HG03342 (cell line): ENCODE data around the gene ST6GALNAC2.
"Not testable (repeated sequence)": the region's sequence is repeated elsewhere in the genome, so short reads cannot be mapped to it uniquely, and the experiment has no call there.

Source experiments
- ATAC-seq: cut with Tn5 transposase; IDR thresholded peaks from one replicate; pipeline ENCODE4 v1.9.1; 2021; ENCODE audit warnings: mild to moderate bottlenecking, moderate library complexity; ENCODE audit not compliant: unreplicated experiment

ST6GALNAC2 gene

DNA sequence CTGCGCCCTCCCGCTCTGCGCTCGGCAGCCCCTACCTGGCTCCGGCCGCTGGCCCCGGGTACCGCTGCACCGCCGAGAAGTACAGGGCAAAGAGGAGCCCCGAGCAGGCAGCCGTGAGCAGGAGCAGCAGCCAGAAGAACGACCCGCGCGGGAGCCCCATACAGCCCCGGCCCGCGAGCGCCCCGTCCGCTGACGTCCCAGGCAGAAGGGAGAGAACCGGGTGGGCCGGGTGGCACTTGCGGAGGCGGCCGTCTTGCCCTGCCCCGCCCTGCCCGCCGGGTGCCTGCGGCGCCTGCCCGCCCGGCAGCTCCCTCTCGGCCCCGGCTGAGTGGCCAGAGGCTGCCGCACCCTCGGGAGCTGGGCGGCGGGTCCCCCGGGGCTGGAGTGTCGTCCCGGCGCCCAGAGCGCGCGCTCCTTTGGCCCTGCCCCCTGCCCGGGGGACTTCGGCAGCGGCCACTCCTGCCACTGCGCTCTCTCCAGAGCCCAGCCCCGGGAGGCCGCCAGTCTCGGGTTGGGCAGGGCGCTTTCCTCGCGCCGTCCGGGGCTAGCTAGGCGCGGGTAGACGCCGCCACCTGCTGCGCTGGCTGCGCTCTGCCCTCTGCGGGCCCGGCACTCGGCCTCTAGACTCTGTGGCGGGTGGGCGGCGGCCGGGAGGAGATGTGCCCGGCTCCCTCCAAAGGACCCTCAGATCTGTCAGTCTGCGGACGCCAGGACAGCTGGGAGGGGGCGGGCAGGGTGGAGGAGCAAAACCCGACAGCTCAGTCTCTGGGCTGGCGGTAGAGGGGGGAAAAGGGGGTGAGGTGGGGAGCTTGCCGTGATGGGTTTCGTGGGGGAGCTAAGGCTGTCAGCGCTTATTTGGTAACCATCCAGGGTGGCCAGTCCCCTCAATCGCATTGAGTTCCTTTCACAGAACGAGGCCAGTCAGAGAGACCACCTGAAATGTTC is at the start of gene ST6GALNAC2:
Gene ST6GALNAC2, minus strand, starts transcription at position 212 of the 945 bp plus-strand sequence. Its CDS starts 52 bp downstream, at position 160.
- ATAC-seq: no peak

GRCh38 chr17:76635039-76635438 is 49.4 kb upstream of the ST6GALNAC2 start:
- ATAC-seq: no peak

DNA sequence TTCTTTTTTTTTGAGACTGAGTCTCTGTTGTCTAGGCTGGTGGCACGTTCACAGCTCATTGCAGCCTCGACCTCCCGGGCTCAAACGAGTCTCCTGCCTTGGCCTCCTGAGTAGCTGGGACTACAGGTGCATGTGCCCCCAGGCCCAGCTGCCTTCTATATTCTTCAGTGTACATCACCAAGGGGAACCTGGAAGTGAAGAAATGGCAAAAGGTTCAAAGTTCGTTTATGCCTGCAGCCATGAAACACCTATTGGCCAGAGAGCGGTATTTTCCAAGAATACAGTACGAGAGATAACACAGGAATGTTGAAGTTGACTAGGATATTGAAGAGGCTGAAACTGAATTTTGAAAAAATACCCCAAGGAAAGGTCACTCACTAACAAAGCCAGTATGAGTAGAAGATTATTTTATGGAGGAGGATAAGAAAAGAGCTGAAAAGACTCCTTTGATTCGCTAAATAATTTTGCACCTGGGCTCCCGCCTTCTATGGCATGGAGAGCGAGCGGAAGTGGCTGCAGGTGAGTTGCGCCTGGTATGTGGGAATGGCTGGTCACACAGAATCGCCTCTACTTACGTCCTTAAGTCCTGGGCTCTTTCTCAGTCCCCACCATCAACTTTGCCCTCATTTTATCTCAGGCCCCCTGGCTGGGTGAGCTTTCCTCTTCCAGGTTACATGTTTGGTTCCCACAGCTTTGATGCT is 48.1 kb upstream of the ST6GALNAC2 start:
- no peak for ATAC-seq

DNA sequence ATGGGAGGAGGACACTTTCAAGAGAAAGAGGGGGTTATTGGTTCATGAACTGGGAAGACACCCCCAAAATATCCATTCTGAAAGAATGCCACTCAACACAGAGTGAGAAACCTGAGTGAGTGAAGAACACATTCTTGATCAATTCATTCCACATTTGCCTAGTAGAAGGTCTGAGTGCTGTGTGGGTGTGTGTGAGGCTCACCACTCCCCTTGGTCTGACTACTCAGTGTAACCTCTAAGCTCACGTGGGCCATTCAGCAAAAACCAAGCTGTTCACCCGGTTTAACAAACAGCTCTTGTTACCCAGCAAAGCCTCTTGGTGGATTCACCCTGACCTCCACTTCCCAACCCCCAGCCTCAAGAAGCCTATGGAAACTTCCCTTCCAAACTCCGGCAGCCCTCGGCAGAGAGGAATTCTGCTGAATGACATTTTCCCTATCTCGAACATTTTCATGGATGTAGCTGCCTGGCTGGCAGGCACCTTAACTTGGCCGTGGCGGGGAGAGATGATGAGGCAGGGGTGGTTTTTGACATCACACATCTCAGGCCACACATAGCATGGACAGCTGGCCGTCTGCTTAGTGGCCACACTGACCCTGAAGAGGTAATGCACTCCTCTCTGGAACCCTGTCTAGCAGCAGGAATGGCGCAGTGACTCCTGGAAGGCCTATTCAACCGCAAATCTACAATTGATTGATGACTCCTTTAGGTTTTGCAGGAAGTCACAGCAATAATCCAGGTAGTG is 46.3 kb upstream of the ST6GALNAC2 start:
- no peak for ATAC-seq

DNA sequence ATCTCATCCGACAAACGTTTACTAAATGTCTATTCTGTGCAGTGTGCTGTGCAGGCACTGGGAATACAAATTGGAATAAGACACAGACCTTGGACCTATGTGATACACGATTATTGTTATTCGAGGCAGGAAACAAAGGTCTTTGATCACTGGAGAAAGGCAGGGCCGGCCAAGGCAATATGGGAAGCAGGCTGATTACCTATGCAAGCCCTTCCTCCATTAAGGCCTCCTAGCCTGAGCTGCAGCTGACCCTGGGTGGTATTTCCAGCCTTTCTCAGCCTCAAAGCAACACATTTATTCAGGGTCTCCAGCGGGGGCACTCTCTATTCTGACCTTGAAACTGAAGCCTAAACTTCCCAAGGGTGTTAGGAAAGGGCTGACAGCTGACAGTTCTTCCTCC is 44.5 kb upstream of the ST6GALNAC2 start:
- no peak for ATAC-seq

DNA sequence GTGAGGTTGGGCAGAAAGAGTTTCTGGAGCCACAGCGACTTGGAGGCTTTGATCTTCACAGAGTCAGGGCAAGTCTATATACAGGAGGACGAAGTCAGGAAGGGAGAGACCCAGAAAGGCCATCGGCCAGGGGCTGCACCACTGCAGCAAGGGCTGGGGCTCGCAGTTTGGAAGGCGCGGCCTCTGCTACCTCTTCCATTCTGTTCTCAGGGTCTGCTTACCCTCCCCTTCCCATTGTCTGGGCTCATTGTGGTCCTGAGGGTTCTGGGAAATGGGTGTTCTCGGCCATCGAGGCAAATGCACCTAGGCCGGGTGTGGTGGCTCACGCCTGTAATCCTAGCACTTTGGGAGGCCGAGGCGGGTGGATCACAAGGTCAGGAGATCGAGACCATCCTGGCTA is 41.9 kb upstream of the ST6GALNAC2 start:
- no peak for ATAC-seq

DNA sequence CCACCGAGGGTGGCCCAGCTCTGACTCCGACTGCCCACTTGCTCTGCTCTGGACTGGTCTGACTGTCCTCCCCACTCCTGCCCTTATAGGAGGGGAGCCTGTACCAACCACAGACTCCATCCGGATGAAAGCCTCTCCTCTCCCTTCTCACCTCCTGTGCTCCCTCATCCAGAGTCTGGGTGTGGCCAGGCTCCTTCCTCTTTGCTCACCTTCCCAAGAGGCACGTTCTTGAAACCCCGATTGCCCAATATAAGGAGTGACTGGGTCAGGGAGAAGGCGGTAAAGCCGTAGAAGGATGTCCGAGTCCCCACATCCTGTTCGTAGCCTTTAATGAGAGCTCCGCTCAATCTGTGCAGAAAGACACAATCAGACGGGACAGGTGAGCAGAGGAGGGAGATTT is 40.8 kb upstream of the ST6GALNAC2 start:
- ATAC-seq: no peak

GRCh38 chr17:76625496-76625895 is 39.8 kb upstream of the ST6GALNAC2 start:
- no peak for ATAC-seq

DNA sequence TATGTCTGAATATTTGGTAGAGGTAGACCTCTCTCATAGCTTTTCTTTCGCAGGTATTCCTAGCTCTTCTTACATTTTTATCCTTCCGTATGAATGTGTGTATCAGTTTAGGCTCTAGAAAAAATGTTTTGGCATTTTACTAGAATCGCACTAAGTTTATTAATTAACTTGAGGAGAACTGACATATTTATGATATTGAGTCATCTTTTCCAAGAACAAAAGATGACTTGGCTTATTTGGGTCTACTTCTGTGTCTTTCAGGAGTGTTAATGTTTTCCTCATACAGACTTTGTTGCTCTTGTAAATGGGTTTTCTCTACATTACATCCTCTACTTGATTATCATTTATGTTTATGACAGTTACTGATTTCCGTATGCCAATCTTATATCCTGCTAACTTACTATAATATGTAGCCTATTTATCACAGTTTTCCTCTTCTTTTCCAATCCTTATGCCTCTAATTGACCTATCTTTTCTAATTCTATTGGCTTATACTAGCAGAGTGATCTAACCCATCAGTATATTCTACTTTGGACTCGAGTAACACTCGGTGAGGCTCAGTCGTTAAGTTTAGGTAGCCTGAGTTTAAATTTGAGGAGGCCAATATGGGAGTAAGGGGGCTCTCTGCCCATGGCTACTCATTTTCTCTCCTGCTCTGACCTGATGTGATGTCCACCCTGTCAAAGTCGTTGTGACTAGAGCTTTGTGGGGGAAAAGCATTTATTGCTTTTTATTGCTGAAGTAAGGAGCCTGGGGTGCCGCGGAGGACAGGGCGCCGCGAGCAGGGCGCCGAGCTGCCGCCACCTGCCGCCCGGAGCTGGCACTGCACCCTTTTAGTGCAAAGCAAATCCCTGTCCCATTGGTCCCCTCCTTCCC is 37.8 kb upstream of the ST6GALNAC2 start:
- no peak for ATAC-seq

DNA sequence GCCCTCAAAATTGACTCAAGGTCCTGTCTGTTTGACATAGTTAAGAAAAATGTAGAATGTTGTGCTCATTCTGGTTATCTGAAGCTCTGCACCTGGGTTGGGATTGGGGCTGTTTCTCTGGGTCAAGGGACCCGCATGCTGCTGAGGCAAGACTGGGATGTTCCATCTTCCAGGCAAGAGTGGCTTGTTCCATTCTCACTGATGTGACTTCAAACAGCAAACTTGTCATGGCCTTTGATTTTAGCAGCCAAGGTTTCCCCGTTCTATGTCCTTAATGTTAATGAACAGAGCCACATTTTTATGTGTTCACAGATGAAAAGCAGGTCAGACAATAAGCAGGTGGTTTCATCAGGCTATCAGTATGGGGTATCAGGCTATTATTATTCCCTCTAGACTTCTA is 32.2 kb upstream of the ST6GALNAC2 start:
- ATAC-seq: no peak

DNA sequence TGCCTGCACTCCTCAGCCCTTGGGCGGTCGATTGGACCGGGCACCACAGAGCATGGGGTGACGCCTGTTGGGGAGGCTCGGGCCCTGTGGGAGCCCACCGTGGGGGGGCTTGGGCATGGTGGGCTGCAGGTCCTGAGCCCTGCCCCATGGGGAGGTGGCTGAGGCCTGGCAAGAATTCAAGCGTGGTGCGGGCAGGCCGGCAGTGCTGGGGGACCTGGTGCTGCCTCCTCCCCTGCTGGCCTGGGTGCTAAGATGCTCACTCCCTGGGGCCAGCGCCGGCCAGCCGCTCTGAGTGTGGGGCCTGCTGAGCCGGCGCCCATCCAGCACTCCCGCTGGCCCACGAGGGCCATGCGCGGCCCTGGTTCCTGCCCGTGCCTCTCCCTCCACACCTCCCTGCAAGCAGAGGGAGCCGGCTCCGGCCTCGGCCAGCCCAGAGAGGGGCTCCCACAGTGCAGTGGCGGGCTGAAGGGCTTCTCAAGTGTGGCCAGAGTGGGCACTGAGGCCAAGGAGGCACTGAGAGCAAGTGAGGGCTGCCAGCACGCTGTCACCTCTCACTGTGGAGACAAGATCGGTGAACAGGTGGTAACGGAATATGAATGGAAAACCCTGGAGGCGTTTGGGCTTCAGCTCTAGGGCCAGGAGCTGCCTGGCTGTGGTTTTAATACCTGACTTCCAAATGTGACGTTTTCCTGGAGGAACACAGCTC is 29.4 kb upstream of the ST6GALNAC2 start:
- ATAC-seq: no peak

DNA sequence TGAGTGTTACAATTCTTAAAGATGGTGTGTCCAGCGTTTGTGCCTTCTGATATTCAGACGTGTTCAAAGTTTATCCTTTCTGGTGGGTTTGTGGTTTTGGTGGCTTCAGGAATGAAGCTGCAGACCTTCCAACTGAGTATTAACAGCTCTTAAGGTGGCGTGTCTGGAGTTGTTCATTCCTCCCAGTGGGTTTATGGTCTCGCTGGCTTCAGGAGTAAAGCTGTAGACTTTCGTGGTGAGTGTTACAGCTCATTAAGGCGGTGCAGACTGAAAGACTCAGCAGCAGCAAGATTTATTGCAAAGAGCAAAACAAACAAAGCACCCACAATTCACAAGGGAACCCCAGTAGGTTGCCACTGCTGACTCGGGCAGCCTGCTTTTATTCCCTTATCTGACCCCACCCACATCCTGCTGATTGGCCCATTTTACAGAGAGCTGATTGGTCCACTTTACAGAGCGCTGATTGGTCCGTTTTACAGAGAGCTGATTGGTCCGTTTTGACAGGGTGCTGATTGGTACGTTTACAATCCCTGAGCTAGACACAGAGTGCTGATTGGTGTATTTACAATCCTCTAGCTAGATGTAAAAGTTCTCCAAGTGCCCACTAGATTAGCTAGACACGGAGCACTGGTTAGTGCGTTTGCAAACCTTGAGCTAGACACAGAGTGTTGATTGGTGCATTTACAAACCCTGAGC is 28.6 kb upstream of the ST6GALNAC2 start:
- not testable (repeated sequence) for ATAC-seq

GRCh38 chr17:76612977-76613851 is 27.6 kb upstream of the ST6GALNAC2 start:
- no peak for ATAC-seq

DNA sequence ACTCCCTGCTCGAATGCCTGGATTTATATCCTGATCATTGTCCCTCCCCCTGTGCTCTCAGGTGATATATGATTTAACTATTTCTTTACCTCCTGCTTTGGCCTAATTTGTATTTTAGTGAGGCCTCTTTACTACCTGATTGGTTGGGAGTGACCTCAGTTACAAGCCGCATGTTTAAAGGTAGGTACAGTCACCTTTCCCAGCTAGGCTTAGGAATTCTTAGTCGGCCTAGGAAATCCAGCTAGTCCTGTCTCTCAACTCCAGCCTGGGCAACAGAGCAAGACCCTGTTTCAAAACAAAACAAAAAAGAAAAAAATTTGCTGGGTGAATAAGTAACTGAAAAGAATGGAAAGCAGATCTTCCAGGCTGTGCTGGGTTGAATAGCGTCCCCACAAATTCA is 26.8 kb upstream of the ST6GALNAC2 start:
- ATAC-seq: no peak

- ATAC-seq: no peak
These were observed 26.1 kb upstream of the ST6GALNAC2 start for GRCh38 chr17:76611758-76612157.

DNA sequence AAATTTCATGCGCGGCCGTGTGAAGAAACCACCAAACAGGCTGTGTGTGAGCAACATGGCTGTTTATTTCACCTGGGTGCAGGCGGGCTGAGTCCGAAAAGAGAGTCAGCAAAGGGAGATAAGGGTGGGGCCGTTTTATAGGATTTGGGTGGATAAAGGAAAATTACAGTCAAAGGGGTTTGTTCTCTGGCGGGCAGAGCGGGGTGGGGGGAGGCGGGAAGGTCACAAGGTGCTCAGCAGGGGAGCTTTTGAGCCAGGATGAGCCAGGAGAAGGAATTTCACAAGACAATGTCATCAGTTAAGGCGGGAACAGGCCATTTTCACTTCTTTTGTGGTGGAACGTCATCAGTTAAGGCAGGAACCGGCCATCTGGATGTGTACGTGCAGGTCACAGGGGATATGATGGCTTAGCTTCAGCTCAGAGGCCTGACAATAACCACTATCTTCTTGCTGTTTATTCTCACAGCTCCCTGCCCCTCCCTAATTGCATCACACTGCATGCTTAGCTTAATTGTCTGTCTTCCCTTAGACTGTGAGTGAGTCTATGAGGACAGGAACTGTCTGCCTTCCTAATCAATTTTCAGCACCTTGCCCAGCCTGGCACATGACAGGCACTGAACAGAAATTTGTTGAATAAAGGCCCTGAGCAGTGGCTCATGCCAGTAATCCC is 25.6 kb upstream of the ST6GALNAC2 start:
- ATAC-seq: not testable (repeated sequence)

DNA sequence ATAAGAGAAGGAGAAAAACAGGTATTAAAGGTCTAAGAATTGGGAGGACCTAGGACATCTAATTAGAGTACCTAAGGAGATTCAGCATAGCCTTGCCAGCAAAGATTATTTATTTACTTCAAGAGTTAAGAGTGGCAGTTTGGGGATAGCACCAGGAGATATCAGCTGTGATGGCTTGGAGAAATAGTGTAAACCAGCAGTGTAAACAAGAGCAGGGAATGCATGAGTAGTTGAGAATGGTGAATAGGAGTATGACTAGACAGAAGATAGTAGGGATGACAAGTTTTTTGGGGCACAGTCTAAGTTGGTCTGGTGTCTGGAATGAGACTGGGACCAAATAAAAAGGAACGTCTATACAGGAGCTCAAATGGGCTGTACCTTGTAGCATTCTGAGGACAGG is 21.0 kb upstream of the ST6GALNAC2 start:
- not testable (repeated sequence) for ATAC-seq

DNA sequence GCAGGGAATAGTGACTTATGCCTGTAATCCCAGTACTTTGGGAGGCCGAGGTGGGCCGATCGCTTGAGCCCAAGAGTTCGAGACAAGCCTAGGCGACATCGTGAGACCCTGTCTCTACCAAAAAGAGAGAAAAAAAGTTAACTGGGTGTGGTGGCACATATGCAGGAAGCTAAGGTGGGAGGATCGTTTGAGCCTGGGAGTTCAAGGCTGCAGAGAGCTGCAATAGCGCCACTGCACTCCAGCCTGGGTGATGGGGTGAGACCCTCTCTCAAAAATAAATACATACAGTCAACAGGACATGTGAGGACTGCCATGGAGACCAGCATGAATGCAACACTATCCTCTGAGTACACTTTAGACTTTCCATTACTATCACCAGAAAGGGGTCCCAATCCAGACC is 15.4 kb upstream of the ST6GALNAC2 start:
- no peak for ATAC-seq
